ENCODE measurements around the gene CTIF. TPM values are rescaled to one million over a fixed set of nuclear protein-coding genes. Genes with fewer than 3 reads are reported as not detected.
A peak's percentile ranks its signal among the peaks of the same experiment; 100 is the strongest.

CTIF gene
- total RNA-seq, 6 donors from 2014 or later: 32.1 to 62.4 (median 47.8) TPM

- no peaks in the 10 kb centered on the region for H3K36me3 ChIP-seq
- no peaks in the 10 kb centered on the region for H3K27me3 ChIP-seq
- WGBS, 2 donors: 74 to 78% methylated on average over 3 of the region's 3 CpGs
- ATAC-seq (ENCODE audit: low FRiP score in 2 of 2) (no peak), DNase-seq (no peak)
- no peak overlapping the region for H3K4me3 ChIP-seq
- no peaks in the 10 kb centered on the region for H3K9me3 ChIP-seq
- no peak overlapping the region for H3K27ac ChIP-seq
- H3K4me1 ChIP-seq: peaks cover 3 to 27% (median 25%) of the 10 kb centered on the region in 4 donors
- TF ChIP-seq POLR2AphosphoS5 (IDR thresholded peaks at IDR 0.05) (no peak), POLR2A (IDR thresholded peaks at IDR 0.05) (no peak), EP300 (IDR thresholded peaks at IDR 0.05) (no peak)
- TF ChIP-seq, protein P1, sequence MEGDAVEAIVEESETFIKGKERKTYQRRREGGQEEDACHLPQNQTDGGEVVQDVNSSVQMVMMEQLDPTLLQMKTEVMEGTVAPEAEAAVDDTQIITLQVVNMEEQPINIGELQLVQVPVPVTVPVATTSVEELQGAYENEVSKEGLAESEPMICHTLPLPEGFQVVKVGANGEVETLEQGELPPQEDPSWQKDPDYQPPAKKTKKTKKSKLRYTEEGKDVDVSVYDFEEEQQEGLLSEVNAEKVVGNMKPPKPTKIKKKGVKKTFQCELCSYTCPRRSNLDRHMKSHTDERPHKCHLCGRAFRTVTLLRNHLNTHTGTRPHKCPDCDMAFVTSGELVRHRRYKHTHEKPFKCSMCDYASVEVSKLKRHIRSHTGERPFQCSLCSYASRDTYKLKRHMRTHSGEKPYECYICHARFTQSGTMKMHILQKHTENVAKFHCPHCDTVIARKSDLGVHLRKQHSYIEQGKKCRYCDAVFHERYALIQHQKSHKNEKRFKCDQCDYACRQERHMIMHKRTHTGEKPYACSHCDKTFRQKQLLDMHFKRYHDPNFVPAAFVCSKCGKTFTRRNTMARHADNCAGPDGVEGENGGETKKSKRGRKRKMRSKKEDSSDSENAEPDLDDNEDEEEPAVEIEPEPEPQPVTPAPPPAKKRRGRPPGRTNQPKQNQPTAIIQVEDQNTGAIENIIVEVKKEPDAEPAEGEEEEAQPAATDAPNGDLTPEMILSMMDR (IDR thresholded peaks at IDR 0.05): no peak
Observed at GRCh38 chr18:48567388-48567787, 28.6 kb downstream of the CTIF start.

- WGBS, 2 donors: 92 to 95% methylated on average over 8 to 9 of the region's 9 CpGs
- ATAC-seq (ENCODE audit: low FRiP score in 2 of 2) (no peak), DNase-seq (peak in 1 of 2 donors; percentile 16)
- no peaks in the 10 kb centered on the region for H3K27me3 ChIP-seq
- no peak overlapping the region for H3K4me3 ChIP-seq
- H3K4me1 ChIP-seq: peaks cover 0 to 14% (median 7%) of the 10 kb centered on the region in 4 donors
- H3K9me3 ChIP-seq: no peaks in the 10 kb centered on the region
- TF ChIP-seq, protein P1 (IDR thresholded peaks at IDR 0.05): no peak
- TF ChIP-seq POLR2A (IDR thresholded peaks at IDR 0.05) (no peak), EP300 (IDR thresholded peaks at IDR 0.05) (no peak), POLR2AphosphoS5 (IDR thresholded peaks at IDR 0.05) (no peak)
- no peaks in the 10 kb centered on the region for H3K36me3 ChIP-seq
- H3K27ac ChIP-seq: no peak overlapping the region
Observed at GRCh38 chr18:48569139-48569914, 30.5 kb downstream of the CTIF start.

GRCh38 chr18:48569915-48570264, 31.1 kb downstream of the CTIF start:
- TF ChIP-seq EP300 (IDR thresholded peaks at IDR 0.05): no peak
- TF ChIP-seq, protein P1 (IDR thresholded peaks at IDR 0.05): no peak
- TF ChIP-seq POLR2A (IDR thresholded peaks at IDR 0.05): no peak
- TF ChIP-seq POLR2AphosphoS5 (IDR thresholded peaks at IDR 0.05): no peak
- Histone ChIP-seq H3K4me3 (no peak overlapping the region), H3K27ac (no peak overlapping the region), H3K9me3 (no peaks in the 10 kb centered on the region), H3K36me3 (no peaks in the 10 kb centered on the region), H3K4me1 (peaks cover 0 to 9% (median 3%) of the 10 kb centered on the region in 4 donors), H3K27me3 (no peaks in the 10 kb centered on the region)
- WGBS, 2 donors: 78 to 87% methylated on average over 4 of the region's 4 CpGs
- ATAC-seq (ENCODE audit: low FRiP score in 2 of 2) (no peak), DNase-seq (no peak)

GRCh38 chr18:48570313-48570712, 31.5 kb downstream of the CTIF start:
- 91 to 92% methylated on average over 6 of the region's 6 CpGs for WGBS, 2 donors
- peaks cover 0 to 8% (median 2%) of the 10 kb centered on the region in 4 donors for H3K4me1 ChIP-seq

More at GRCh38 chr18:48570313-48570712, 31.5 kb downstream of the CTIF start:
- no peaks in the 10 kb centered on the region for H3K9me3 ChIP-seq
- DNase-seq (no peak), ATAC-seq (ENCODE audit: low FRiP score in 2 of 2) (no peak)
- no peak overlapping the region for H3K27ac ChIP-seq
- TF ChIP-seq, protein P1 (IDR thresholded peaks at IDR 0.05): no peak
- TF ChIP-seq POLR2AphosphoS5 (IDR thresholded peaks at IDR 0.05) (no peak), POLR2A (IDR thresholded peaks at IDR 0.05) (no peak), EP300 (IDR thresholded peaks at IDR 0.05) (no peak)
- H3K4me3 ChIP-seq: no peak overlapping the region
- peaks cover 0 to 1% (median 0%) of the 10 kb centered on the region in 4 donors for H3K36me3 ChIP-seq
- H3K27me3 ChIP-seq: no peaks in the 10 kb centered on the region
